Measurements from ENCODE around the gene RNF213.

- no peak for TF ChIP-seq YY1 (IDR thresholded peaks at IDR 0.05; ENCODE audit: low read depth, low read length)
- TF ChIP-seq CTCF (IDR thresholded peaks at IDR 0.05 in 2 of 3, conservative IDR thresholded peaks at IDR 0.05 in 1 of 3; ENCODE audit: control insufficient read depth in 2 of 3, extremely low read depth in 1 of 3, insufficient read depth in 1 of 3, low read depth in 3 of 3, low read length in 3 of 3): no peak
- TF ChIP-seq TARDBP (IDR thresholded peaks at IDR 0.05; ENCODE audit: borderline replicate concordance): no peak
- no peak for TF ChIP-seq FOXM1 (IDR thresholded peaks at IDR 0.05; ENCODE audit: low read depth, low read length)
- TF ChIP-seq EP300 (IDR thresholded peaks at IDR 0.05; ENCODE audit: borderline replicate concordance in 1 of 2, control insufficient read depth in 1 of 2, low read depth in 2 of 2, low read length in 2 of 2): no peak
- no peak for TF ChIP-seq RBBP5 (conservative IDR thresholded peaks at IDR 0.05)
- TF ChIP-seq CREB1 (IDR thresholded peaks at IDR 0.05; ENCODE audit: low read depth): no peak
Observed at GRCh38 chr17:80268427-80268826, 7.8 kb downstream of the RNF213 start.

Measured in GM12878 (cell line).